B cell (primary cell): ENCODE results near the gene PREB.

Experiments
- CTCF ChIP-seq: fragments of 200-600 bp; IDR thresholded peaks from one replicate; pipeline ENCODE4 v1.8.0; 2022; ENCODE audit warnings: antibody characterized with exemption, mild to moderate bottlenecking
- EZH2 ChIP-seq: IDR thresholded peaks from 2 replicates; pipeline ENCODE4 v1.6.1; 2012; ENCODE audit warnings: borderline replicate concordance, low read depth, mild to moderate bottlenecking, moderate library complexity, low read length; ENCODE audit not compliant: insufficient read depth, poor library complexity, severe bottlenecking

GRCh38 chr2:27085673-27086089 is 48.8 kb downstream of the PREB start:
- no peak for TF ChIP-seq CTCF
- no peak for TF ChIP-seq EZH2
